Omental fat pad (tissue), 4 donors: ENCODE measurements around the gene CSHL1. TPM values are rescaled to one million over a fixed set of nuclear protein-coding genes. Genes with fewer than 3 reads are reported as not detected.

Experiments used
- ATAC-seq: fragments of 150-250 bp; one replicate; pipeline ENCODE4 v1.9.1; 2016; ENCODE audit warnings: mild to moderate bottlenecking, moderate library complexity; ENCODE audit not compliant: low FRiP score
- DNase-seq: peaks from one replicate; pipeline ENCODE4 v3.0.0-alpha.2; 2019; ENCODE audit warnings: low spot score
- total RNA-seq, 4 donors: library from RNA; depleted of rRNA; stranded (reverse); fragments of >200 nt; gene quantifications; one replicate each; pipeline ENCODE4 v1.1.0, GENCODE V29; 2016
- TF ChIP-seq, protein P1 (sequence below), 3 donors: fragments of 450-650 bp; IDR thresholded peaks; one replicate each; pipeline ENCODE4 v1.5.1; 2016 to 2017; ENCODE audit warnings: antibody characterized with exemption in 3 of 3, mild to moderate bottlenecking in 3 of 3, moderate library complexity in 2 of 3

The CSHL1 gene
- total RNA-seq, 4 donors from 2014 or later, result not detected

DNA sequence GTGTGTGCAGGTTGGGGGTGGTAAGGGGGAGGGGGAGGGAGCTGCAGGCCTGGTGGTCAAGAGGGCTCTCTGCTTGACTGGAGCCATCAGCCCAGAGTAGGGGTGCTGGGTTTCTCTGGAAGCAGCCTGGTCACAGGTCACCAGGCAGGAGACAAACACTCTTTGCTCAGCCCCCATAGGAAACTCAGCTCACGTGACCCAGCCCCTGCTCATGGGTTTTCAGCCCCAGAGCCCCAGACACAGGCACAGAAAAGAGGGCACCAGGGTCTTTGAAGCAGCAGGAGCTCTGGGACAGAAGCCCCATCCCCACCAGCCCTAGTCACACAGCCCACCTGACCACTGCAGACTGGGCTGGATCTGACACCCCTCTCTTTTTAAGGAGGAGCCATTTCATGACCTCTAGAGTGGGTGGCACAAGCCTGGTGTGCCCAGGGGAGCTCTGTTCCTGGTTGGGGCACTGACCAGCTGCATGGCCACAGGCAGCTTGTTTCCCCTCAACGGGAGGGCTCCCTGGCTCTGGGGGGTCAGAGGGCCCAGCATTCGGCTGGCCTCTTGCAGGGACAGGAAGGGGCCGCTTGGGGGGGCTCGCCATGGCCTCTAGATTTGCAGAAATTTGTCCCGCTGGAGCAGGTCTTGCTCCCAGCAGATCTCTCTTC is 34.9 kb upstream of the CSHL1 start:
- no peak for DNase-seq
- ATAC-seq, result no peak
- TF ChIP-seq, protein P1, sequence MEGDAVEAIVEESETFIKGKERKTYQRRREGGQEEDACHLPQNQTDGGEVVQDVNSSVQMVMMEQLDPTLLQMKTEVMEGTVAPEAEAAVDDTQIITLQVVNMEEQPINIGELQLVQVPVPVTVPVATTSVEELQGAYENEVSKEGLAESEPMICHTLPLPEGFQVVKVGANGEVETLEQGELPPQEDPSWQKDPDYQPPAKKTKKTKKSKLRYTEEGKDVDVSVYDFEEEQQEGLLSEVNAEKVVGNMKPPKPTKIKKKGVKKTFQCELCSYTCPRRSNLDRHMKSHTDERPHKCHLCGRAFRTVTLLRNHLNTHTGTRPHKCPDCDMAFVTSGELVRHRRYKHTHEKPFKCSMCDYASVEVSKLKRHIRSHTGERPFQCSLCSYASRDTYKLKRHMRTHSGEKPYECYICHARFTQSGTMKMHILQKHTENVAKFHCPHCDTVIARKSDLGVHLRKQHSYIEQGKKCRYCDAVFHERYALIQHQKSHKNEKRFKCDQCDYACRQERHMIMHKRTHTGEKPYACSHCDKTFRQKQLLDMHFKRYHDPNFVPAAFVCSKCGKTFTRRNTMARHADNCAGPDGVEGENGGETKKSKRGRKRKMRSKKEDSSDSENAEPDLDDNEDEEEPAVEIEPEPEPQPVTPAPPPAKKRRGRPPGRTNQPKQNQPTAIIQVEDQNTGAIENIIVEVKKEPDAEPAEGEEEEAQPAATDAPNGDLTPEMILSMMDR (IDR thresholded peaks at IDR 0.05), result no peak

DNA sequence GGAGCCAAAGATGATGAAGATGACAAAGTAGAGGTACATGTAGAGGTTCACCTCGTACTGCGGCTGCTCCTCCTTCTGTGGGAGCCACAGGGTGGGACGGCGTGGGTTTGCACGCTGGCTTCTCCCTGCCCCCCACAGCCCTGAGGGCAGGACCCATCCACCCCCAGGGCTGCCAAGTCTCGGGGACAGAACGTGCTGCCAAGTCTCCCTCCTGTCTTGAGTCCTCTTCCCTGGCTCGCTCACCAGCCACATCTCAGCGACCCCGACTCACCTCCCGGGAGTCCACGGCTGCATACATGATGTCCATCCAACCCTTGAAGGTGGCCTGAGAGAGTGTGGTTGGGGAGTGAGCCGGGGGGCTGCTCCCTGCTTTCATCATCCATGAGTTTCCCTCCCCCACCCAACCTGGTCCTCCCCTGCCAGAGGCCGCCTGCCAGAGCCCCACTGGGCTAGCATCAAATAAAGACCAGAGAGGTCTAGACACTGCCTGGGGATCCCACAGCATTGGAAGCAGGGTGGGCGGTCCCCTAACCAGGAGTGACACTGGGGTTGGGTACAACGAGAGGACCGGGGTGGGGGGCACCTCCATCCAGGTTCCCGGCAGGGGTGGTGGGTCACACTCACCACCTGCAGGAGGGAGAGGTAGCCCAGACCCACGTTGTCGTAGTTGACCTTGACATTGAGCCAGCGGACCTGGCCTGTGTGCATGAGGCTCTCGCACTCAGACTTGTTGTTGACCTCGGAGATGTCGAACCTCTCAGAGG is 33.9 kb upstream of the CSHL1 start:
- DNase-seq (no peak), ATAC-seq (no peak)
- TF ChIP-seq, protein P1 (IDR thresholded peaks at IDR 0.05), result no peak

DNA sequence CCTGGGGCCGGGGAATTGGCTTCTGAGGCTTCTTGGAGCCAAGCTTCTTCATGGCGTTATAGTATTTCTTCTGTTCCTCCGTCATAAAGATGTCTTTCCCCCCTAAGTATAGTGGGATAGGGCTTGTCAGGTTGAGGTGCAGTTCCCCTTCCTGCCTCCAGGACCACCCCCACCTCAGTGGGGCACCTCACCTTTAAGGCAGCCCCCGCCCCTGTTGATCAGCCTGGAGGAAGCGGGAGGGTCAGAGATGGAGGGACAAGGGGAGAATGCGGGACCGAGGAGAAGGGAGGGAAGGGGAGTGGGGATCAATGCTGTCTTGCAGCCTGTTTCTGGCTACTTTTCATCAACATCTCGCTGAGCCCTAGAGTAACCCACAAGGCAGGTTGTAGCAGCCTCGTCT is 32.7 kb upstream of the CSHL1 start:
- no peak for DNase-seq
- no peak for ATAC-seq
- TF ChIP-seq, protein P1 (IDR thresholded peaks at IDR 0.05), result no peak

- TF ChIP-seq, protein P1 (IDR thresholded peaks at IDR 0.05), result no peak
- ATAC-seq (no peak), DNase-seq (no peak)
Observed at GRCh38 chr17:63942309-63942985, 31.4 kb upstream of the CSHL1 start.

DNA sequence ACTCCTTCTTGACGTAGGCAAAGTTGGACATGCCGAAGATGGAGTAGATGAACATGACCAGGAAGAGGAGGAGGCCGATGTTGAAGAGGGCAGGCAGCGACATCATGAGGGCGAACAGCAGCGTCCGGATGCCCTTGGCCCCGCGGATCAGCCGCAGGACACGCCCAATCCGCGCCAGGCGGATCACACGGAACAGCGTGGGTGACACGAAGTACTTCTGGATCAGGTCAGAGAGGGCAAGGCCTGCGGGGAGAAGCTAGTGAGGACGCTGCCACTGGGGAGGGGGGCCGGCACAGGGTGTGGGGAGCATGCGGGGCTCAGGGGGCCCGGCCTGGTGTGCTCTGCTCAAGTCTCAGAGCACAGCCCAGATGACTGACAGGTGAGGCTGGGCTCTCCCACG is 30.7 kb upstream of the CSHL1 start:
- TF ChIP-seq, protein P1 (IDR thresholded peaks at IDR 0.05), result no peak
- ATAC-seq (no peak), DNase-seq (no peak)

DNA sequence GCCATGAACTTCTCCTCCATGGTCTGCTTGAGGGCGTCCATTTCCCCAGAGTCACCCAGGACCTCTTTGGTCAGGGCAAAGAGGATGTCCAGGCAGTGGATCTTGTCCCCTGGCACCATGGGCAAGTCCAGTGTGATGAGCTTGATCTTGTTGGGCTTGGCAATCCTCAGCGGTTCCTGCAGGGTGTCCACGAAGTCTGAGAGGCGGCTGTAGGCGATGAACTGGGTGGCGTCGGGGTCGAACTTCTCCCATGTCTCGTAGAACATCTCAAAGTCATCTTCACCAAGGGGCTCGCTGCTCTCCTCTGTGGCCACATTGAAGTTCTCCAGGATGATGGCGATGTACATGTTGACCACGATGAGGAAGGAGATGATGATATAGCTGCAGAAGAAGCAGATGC is 30.1 kb upstream of the CSHL1 start:
- TF ChIP-seq, protein P1 (IDR thresholded peaks at IDR 0.05), result no peak
- no peak for DNase-seq
- no peak for ATAC-seq
